ENCODE results near the gene UBA1. TPM values are rescaled to one million over a fixed set of nuclear protein-coding genes. Genes with fewer than 3 reads are reported as not detected.

UBA1 gene
- total and polyA plus RNA-seq, 12 donors = 90.9 to 157 (median 124) TPM

GRCh38 chrX:47232803-47233332 lies 39.2 kb downstream of the UBA1 start, which contains the start of gene USP11:
USP11 (plus strand) TSS chrX:47233009; CDS start chrX:47233044, 35 bp downstream.
- Histone ChIP-seq H3K9me3 (no peaks in the 10 kb centered on the region), H3K36me3 (peaks cover 0 to 22% (median 0%) of the 10 kb centered on the region in 9 donors), H3K27me3 (peaks cover 0 to 65% (median 0%) of the 10 kb centered on the region in 7 donors), H3K4me3 (peak within 1 kb of the TSS; percentile 41 to 73 (median 68)), H3K27ac (peak within 1 kb of the TSS; percentile 88 to 98 (median 96)), H3K4me1 (peaks cover 0 to 23% (median 5%) of the 10 kb centered on the region in 9 donors)
- DNase-seq = peak; percentile 38 to 42
- intact Hi-C loops (cut with DNase I) = loop anchor here in 5 of 10 donors (1.0 to 10.0 kb wide), 6 partner anchors 14 to 1342 kb away; partner anchors contain the start of genes CDK16 (in 4 of the 5), ELK1 (in 1 of the 5), RBM3 (in 1 of the 5) and UXT (in 1 of the 5)
- 0 to 1% methylated on average over 39 to 46 of the region's 46 CpGs for whole genome bisulfite sequencing, 2 donors
- ATAC-seq = peak; percentile 12 to 51 (median 30)
- no peak for TF ChIP-seq CTCF (IDR thresholded peaks at IDR 0.05)

GRCh38 chrX:47233333-47234113 lies 39.9 kb downstream of the UBA1 start:
- intact Hi-C loops (cut with DNase I) = loop anchor here in 5 of 10 donors (1.0 to 10.0 kb wide), 6 partner anchors 15 to 1341 kb away; partner anchors contain the start of genes CDK16 (in 4 of the 5), ELK1 (in 1 of the 5), RBM3 (in 1 of the 5) and UXT (in 1 of the 5)
- Histone ChIP-seq H3K27ac (peak overlapping the region; percentile 88 to 98 (median 96)), H3K4me3 (peak overlapping the region; percentile 41 to 73 (median 68)), H3K9me3 (no peaks in the 10 kb centered on the region), H3K36me3 (peaks cover 0 to 15% (median 0%) of the 10 kb centered on the region in 9 donors), H3K4me1 (peaks cover 0 to 23% (median 5%) of the 10 kb centered on the region in 9 donors), H3K27me3 (peaks cover 0 to 72% (median 0%) of the 10 kb centered on the region in 7 donors)
- DNase-seq = peak; percentile 92 to 93
- WGBS, 2 donors = 0 to 1% methylated on average over 42 to 48 of the region's 51 CpGs
- no peak for TF ChIP-seq CTCF (IDR thresholded peaks at IDR 0.05)
- peak; percentile 92 to 98 (median 96) for ATAC-seq

GRCh38 chrX:47234583-47234982 lies 41.0 kb downstream of the UBA1 start:
- peaks cover 0 to 5% (median 0%) of the 10 kb centered on the region in 9 donors for H3K36me3 ChIP-seq
- H3K4me1 ChIP-seq = peaks cover 0 to 23% (median 5%) of the 10 kb centered on the region in 9 donors
- no peak for ATAC-seq
- intact Hi-C loops (cut with DNase I) = loop anchor here in 2 of 10 donors (10.0 kb wide), 4 partner anchors 150 to 1340 kb away; partner anchors contain the start of genes ELK1 (in 1 of the 2), RBM3 (in 1 of the 2), UXT (in 1 of the 2) and ZNF41 (in 1 of the 2)
- H3K27ac ChIP-seq = peak overlapping the region in 8 of 10 donors; percentile 88 to 98 (median 96)
- DNase-seq = no peak
- H3K9me3 ChIP-seq = no peaks in the 10 kb centered on the region
- H3K4me3 ChIP-seq = peak overlapping the region in 9 of 10 donors; percentile 41 to 73 (median 69)
- 52 to 64% methylated on average over 3 of the region's 3 CpGs for WGBS, 2 donors
- peaks cover 0 to 77% (median 0%) of the 10 kb centered on the region in 7 donors for H3K27me3 ChIP-seq
- TF ChIP-seq CTCF (IDR thresholded peaks at IDR 0.05) = no peak

GRCh38 chrX:47235691-47236103 lies 42.1 kb downstream of the UBA1 start:
- DNase-seq (no peak), ATAC-seq (no peak)
- no peak for TF ChIP-seq CTCF (IDR thresholded peaks at IDR 0.05)
- Histone ChIP-seq H3K9me3 (no peaks in the 10 kb centered on the region), H3K27ac (peak overlapping the region in 4 of 10 donors; percentile 5 to 96 (median 53)), H3K36me3 (peaks cover 0 to 14% (median 0%) of the 10 kb centered on the region in 9 donors), H3K4me1 (peaks cover 0 to 23% (median 5%) of the 10 kb centered on the region in 9 donors), H3K4me3 (peak overlapping the region in 1 of 10 donors; percentile 73), H3K27me3 (peaks cover 0 to 73% (median 0%) of the 10 kb centered on the region in 7 donors)
- intact Hi-C loops (cut with DNase I) = loop anchor here in 2 of 10 donors (10.0 kb wide), 4 partner anchors 149 to 1339 kb away; partner anchors contain the start of genes ELK1 (in 1 of the 2), RBM3 (in 1 of the 2), UXT (in 1 of the 2) and ZNF41 (in 1 of the 2)
- 65 to 67% methylated on average over 4 of the region's 4 CpGs for WGBS, 2 donors

Measured in heart right ventricle (tissue), 16 donors.